Measurements from ENCODE around the gene TRAPPC3.

GRCh38 chr1:36100376-36100775, 48.9 kb downstream of the TRAPPC3 start:
- TF ChIP-seq CTCF (IDR thresholded peaks at IDR 0.05; ENCODE audit: insufficient read depth, low read length, poor library complexity, severe bottlenecking) (no peak), EZH2phosphoT487 (conservative IDR thresholded peaks at IDR 0.05; ENCODE audit: low read length) (no peak)

All from SU-DHL-6 (cell line).